ENCODE data around the gene SLC15A2.

SLC15A2 gene

DNA sequence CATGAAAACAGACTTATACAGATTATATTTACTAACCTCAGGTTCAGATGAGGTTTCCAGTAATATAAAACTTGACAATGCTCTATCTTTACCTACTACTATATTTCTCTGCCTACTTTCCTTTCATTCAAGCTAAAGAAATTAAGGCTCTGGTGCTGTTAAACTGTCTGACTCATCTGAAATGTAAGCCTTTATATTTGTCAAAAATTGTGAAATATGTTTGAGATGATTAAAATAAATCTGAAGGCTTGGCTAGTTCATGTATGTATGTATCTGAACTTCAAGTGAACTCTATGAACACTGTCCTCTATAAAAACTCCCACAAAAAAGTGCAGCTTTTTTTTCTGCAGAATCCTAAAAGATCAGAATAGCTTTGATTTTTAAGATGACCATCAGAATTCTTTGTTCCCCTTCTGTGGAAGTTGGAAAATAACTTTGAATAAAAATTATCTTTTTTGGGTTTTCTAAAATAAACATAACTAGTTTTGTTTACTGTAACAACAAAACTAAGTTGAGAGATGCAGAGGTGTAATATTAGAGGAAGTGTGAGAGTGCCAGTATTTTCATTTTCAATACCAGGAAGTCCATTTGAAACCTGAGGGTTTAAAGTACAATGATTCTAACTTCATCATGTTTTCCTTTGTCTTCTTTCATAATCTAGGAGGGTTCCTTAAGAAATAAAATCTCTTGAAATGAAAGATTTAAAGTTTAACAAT lies 85.7 kb downstream of the SLC15A2 start:
- DNase-seq (ENCODE audit: low read depth, low spot score) = no peak

DNA sequence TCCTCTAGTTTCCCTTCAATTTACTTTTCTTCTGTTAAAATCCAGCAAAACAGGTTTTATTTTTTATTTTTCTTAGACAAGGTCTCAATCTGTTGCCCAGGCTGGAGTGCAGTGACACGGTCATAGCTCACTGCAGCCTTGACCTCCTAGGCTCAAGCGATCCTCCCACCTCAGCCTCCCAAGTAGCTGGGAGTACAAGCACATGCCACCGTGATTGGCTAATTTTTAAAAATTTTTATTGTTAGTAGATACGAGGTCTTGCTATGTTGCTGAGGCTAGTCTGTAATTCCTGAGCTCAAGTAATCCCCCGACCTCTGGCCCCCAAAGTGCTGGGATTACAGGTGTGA lies 86.2 kb downstream of the SLC15A2 start:
- no peak for DNase-seq (ENCODE audit: low read depth, low spot score)

DNA sequence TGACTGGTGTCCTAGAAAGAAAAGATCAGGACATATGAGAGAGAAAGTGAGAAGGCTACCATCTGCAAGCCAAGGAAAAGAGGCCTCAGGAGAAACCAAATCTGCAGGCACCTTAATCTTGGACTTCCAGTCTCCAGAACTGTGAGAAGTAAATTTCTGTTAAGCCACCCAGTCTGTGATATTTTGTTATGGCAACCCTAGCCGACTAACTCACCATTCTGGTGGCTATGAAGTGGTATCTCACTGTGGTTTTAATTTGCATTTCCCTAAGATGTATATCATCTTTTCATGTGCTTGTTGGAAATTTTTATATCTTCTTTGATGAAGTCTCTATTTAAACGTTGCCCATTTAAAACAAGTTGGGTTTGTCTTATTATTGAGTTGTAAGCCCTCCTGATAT lies 87.3 kb downstream of the SLC15A2 start:
- no peak for DNase-seq (ENCODE audit: low read depth, low spot score)

DNA sequence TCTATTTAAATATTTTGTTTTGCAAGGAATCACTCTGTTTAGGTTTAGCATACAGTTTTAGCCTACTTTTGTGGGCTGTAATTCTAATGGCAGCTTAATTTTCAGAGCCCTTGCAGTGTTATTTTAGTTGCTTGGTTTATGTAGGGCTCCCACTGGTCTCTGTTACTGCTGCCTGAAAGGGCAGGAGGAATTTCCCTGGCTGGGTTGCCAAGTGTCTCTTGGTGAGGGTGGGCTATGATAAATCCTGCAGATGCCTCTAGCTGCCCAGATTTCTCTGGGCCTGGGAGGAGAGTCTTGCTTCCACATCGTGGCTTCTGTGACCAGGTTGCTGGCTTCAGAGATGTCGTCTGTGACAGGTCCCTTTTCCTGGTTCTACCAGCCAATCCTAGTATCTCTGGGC lies 91.6 kb downstream of the SLC15A2 start:
- DNase-seq (ENCODE audit: low read depth, low spot score) = no peak

DNA sequence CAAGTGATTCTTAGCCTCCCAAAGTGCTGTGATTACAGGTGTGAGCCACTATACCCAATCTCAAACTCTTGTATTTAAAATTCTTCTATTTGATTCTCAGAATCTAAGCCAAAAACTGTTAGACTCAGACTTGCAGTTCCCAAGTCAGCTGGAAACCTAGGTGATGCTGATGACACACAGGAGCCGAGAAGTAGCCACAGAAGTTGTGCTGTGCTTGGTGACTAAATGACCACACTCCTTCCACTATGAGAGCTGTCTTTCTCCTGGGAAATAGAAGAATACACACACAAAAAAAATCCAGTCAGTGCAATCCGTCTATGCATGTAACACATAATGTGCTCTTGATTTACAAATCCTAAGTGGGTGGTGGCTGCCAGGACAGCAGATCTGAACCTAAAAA lies 93.9 kb downstream of the SLC15A2 start:
- DNase-seq (ENCODE audit: low read depth, low spot score) = no peak

DNA sequence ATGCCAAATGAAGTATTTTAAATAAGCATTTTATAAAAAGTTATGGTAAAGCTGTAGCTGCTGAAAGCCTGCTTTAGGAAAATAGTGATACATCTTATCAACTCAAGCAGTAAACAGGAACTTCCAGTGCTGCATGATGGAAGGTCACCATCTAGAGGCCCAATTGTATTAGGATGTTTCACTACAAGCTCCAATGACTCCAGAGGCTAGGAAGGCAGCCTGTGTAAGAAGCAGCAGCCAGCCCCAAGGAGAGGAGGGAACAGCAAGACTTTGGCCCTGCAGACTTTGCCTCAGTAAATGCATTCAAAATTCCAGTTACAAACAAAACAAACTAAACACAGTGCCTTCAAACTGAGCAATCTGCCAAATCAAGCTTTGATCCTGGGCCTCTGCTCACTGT lies 95.7 kb downstream of the SLC15A2 start:
- no peak for DNase-seq (ENCODE audit: low read depth, low spot score)

DNA sequence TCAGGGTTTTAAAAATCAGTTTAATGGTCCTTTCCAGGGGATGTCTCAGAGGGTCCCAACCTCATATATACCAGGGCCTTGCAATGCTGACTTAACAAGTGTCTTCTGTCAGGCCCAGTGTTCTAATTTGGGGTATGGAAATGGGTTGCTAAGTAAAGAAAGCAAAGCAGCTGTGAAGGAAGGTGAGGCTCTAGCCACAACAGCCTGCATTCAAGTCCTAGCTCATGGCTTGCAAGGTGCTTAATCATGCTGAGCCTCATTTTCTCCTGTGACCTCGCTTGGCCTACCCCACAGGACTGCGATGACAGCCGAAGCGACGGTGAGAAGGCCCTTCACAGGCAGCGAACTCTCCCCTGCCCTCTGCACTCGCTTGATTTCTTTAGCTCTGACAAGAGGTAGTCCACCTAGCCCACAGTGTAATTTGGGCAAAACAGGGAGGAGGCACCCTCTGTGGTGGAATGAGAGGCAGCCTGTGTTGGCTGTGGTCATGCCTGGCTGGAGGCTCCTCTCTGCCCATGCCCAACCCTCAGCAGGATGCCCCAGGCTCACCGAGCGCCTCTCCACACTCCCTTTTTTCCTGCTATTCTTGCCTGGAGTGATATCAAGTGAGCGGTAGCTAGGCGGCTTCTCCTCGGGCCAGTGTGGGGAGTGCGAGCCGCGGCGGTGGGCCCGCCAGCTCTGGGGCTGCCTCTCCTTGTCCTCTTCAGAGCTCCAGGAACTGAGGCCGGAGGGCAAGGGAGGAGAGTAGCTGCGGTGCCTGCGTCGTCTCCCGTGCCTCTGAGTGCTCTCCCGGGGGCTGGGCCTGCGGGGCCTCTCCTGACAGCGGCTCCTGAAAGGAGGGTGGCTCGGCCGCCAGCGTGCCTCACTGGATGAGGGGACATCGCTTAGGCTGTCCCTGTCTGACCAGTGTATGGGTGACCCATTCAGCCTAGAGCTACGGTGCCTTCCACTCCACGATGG lies 98.7 kb downstream of the SLC15A2 start:
- DNase-seq (ENCODE audit: low read depth, low spot score) = no peak
